PFSK-1 (cell line): ENCODE data around the gene ORM1.

Experiments used
- FOXP2 ChIP-seq: optimal IDR thresholded peaks from 2 replicates; pipeline ENCODE3; 2011; ENCODE audit warnings: borderline replicate concordance, control low read depth, inconsistent platforms; ENCODE audit not compliant: insufficient read depth; ENCODE audit errors: extremely low read length, extremely low read depth
- POLR2AphosphoS5 ChIP-seq: IDR thresholded peaks from 2 replicates; pipeline ENCODE4 v1.6.1; 2012; ENCODE audit warnings: low read depth, mild to moderate bottlenecking, control low read depth, low read length, moderate library complexity
- REST ChIP-seq, 2 experiments: IDR thresholded peaks; 2 replicates each; pipeline versions ENCODE4 v1.6.1 to v1.8.0; 2011 to 2012; ENCODE audit warnings: low read depth in 2 of 2, low read length in 2 of 2, control low read depth in 1 of 2, inconsistent platforms in 1 of 2, mild to moderate bottlenecking in 1 of 2, moderate library complexity in 1 of 2; ENCODE audit not compliant: insufficient read depth in 1 of 2
- SIN3A ChIP-seq: IDR thresholded peaks from 2 replicates; pipeline ENCODE4 v1.6.1; 2012; ENCODE audit warnings: mild to moderate bottlenecking, low read length, moderate library complexity, borderline replicate concordance; ENCODE audit not compliant: insufficient read depth
- TAF1 ChIP-seq: IDR thresholded peaks from 2 replicates; pipeline ENCODE4 v1.6.1; 2012; ENCODE audit warnings: low read length, control low read depth, borderline replicate concordance; ENCODE audit not compliant: insufficient read depth

DNA sequence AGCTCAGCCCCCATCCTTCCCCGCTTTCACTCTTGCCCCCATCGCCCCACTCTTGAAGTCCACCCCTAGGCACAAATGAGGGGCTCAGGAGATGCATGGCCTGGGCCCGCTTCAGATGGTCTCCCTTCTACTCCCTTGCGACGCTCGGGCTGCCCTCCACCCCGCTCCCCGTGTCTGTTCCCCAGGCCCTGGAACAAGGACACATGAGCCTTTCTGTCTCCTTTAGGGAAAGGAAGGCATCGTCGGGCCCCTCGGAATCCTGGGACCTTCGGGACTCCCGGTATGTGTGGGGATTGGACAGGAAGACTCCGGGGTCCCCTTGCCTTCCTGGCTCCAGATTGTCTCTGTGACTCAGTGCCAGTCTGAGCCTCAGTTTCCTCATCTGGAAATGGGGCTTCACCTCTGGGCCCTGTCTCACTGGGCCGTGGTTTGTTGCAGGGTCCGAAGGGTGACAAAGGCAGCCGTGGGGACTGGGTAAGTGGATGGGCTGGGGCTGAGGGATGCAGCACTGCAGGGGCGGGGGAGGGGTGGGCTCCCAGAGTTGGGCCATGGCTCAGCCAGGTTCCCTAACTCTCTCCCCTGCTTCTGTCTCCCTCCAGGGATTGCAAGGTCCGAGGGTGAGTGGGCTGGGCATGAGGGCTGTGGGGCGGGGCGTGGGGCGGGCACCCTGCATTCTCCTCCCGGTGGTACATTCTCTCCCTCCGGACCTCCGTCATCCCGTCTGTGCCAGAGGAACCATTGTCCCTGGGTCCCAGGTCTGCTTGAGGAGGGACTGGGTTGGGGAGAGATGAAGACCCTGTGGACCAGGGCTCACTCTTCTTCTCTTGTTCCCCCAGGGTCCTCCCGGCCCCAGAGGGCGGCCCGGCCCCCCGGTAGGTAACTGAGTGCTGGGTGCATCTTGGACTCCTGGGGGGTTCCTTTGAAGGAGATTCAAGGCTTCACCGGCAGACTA is 21.8 kb upstream of the ORM1 start:
- no peak for TF ChIP-seq SIN3A
- TF ChIP-seq POLR2AphosphoS5 = no peak
- TF ChIP-seq TAF1 = no peak
- no peak for TF ChIP-seq REST (IDR thresholded peaks at IDR 0.05; ENCODE audit: insufficient read depth in 1 of 2, low read depth in 2 of 2, low read length in 2 of 2)
- TF ChIP-seq FOXP2 = no peak
